NCI-H2227 (cell line): Measurements from ENCODE around the gene PTCH2.
A peak's percentile ranks its signal among the peaks of the same experiment; 100 is the strongest.

Experiments
- DNase-seq: peaks from one replicate; lab custom pipeline; 2025; ENCODE audit not compliant: unreplicated experiment; lab: John Stamatoyannopoulos, UW

Gene PTCH2, protein sequence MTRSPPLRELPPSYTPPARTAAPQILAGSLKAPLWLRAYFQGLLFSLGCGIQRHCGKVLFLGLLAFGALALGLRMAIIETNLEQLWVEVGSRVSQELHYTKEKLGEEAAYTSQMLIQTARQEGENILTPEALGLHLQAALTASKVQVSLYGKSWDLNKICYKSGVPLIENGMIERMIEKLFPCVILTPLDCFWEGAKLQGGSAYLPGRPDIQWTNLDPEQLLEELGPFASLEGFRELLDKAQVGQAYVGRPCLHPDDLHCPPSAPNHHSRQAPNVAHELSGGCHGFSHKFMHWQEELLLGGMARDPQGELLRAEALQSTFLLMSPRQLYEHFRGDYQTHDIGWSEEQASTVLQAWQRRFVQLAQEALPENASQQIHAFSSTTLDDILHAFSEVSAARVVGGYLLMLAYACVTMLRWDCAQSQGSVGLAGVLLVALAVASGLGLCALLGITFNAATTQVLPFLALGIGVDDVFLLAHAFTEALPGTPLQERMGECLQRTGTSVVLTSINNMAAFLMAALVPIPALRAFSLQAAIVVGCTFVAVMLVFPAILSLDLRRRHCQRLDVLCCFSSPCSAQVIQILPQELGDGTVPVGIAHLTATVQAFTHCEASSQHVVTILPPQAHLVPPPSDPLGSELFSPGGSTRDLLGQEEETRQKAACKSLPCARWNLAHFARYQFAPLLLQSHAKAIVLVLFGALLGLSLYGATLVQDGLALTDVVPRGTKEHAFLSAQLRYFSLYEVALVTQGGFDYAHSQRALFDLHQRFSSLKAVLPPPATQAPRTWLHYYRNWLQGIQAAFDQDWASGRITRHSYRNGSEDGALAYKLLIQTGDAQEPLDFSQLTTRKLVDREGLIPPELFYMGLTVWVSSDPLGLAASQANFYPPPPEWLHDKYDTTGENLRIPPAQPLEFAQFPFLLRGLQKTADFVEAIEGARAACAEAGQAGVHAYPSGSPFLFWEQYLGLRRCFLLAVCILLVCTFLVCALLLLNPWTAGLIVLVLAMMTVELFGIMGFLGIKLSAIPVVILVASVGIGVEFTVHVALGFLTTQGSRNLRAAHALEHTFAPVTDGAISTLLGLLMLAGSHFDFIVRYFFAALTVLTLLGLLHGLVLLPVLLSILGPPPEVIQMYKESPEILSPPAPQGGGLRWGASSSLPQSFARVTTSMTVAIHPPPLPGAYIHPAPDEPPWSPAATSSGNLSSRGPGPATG

DNA sequence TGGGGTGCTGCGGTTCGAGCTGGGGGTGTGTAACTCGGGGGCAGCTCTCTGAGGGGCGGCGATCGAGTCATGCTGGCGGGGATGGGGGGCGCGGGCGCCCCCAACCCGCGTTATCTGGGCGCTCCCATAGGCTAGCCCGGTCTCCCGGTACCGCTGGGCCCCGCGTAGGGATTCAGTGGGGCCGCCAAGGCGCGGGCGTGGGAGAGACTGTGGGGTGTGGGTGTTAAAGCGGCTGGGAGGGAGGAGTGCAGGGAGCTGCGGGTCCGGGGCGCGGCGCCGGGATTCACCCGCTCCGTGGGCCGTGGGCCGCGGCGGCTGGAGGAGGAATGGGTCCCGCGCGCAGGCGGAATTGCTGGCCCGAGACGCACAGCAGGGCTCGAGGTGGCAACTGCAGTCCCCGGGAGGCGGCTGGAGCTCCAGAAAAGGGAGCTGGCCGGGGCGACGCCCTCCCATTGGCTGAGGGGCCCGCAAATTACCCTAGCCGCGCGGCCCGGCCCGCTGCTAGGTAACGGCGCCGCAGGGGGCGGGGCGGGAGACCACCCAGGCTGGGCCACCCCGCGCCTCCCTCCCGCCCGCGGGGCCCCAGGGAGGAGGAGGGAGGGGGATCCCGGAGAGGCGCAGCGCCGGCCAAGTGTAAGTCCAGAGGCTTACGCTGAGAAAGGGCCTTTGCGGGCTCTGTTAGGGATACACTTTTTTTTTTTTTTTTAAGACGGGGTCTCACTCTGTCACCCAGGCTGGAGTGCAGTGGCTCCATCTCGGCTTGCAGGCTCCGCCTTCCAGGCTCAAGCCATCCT, at the start of gene PTCH2:
Gene PTCH2 (minus strand): TSS at position 392 of the 794 bp plus-strand sequence. CDS start 321 bp downstream, at position 71.
- DNase-seq = peak; percentile 92

DNA sequence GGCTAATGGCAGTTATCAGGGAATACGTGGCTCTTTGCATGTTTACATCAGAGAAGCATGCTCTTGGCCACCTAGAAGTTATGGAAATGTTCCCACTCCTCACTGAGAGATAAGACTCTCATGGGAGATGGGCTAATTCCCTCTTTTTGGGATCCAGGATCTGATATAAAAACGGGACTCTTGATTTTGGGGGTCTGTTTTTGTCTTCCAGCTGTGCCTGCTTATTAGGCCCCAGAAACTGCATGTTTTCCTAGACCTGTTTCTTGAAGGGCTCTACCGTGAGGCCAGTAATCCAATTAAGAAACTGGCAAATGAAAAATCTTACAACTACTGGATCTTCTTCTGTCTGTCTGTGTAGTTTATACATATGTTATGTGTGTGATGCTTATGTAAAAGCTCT, 47.0 kb upstream of the PTCH2 start:
- peak; percentile 25 for DNase-seq

DNA sequence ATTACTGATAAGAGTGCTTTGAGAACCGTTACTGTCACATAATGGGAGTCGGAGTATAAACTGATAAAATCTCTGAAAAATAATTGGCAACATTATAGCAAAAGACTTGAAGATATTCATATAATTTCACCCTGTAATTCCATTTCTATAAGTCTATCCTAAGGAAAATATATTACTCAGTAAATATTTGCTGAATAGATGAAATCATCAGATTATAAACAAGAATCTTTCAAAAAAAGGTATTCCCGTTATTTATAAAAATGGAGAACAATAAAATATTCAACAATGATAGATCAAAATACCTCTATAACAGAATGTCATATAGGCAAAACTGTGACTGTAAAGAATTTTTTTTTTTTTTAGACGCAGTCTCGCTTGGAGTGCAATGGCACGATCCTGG, 42.4 kb upstream of the PTCH2 start:
- no peak for DNase-seq

DNA sequence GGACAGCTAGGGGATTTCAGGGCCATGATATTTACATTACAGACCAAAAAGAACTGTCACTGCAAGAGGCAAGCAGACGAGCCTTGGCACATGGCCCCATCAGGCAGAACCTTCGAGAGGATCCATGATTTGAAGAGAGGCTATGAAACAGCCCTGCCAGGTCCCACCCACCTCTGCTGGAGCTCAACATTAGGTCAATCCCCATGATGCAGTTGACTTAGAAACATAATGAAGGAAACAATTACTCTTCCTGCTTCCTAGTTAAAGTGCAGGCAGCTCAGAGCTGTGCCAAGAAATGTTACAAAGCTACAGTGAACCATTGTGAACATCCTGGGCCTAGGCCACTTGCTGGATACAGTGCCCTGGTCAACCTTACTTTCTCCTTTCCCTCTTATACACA, 41.7 kb upstream of the PTCH2 start:
- DNase-seq = no peak

DNA sequence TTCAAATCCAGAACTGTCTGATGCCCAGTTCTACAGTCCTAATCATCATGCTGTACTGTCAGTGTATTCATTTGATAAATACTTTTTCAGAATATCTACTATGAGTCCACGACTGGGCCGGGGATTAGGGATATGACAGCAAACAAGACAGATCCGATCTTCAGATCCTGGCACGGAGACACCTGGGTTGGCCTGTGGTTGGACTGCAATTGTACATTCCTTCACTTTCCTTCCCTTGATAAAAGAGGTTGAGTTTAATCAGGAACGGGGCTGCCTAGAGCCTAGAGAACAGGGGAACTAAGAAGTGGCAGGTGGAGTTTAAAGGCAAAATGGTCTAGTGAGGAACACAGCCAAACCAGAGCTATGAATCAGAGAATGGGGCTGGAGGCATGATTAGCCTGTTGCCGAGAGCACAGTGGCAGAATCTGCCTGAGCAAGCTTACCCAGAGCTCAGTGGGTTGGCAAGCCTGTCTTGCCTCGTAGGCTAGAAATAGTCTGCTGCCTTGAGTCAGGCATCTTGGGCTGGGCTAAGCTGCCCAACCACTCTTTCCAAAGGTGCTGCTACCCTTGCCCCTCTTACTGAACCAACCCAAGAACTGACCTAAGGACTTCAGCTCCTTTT, 38.1 kb upstream of the PTCH2 start:
- DNase-seq = no peak

DNA sequence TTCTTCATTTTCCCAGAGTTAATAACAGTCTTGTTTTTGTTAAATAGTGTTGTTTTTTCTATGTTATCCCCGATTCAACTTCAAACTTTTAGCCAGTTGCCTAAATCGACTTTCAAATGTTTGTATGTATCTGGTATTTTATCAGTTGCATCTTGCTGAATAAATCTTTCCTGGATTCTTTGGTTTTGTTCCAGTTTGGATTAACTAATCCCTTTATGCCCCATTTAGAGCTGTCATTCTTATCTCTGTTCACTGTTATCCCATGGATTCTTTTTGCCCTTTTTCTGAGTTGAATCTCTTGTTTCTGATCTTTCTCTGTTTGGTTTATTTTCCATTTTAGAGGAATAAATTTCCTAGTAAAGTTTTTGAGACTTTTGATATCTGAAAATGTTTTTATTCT, 31.1 kb upstream of the PTCH2 start:
- DNase-seq = no peak

DNA sequence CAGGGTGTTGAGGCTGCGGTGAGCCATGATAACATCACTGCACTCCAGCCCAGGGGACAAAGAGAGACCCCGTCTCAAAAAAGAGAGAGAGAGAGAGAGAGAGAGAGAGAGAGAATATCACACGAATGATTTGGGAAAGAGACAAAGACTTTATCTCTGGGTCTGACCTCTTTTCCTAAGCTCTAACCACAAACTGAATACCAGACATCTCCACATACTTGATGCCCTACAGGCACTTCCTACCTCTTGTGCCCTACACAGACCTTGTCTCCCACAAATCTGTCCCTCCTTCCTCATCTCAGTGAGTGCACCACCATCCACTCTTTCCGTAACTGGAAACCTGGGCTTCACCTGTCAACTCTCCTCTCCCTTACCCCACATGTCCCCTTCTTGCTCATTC, 27.0 kb upstream of the PTCH2 start:
- DNase-seq = no peak

DNA sequence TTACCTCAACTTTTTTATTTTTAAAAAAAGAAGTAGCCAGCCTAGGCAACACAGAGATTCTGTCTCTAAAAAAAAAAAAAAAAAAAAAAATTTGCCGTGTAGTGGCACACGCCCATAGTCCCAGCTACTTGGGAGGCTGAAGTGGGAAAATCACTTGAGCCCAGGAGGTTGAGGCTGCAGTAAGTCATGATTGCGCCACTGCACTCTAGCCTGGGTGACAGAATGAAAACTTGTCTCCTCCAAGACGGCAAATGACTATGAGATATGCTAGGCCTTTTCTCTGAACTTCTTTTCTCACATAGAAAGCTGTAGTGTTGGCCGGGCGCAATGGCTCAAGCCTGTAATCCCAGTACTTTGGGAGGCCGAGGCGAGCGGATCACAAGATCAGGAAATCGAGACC, 24.7 kb upstream of the PTCH2 start:
- DNase-seq = no peak

DNA sequence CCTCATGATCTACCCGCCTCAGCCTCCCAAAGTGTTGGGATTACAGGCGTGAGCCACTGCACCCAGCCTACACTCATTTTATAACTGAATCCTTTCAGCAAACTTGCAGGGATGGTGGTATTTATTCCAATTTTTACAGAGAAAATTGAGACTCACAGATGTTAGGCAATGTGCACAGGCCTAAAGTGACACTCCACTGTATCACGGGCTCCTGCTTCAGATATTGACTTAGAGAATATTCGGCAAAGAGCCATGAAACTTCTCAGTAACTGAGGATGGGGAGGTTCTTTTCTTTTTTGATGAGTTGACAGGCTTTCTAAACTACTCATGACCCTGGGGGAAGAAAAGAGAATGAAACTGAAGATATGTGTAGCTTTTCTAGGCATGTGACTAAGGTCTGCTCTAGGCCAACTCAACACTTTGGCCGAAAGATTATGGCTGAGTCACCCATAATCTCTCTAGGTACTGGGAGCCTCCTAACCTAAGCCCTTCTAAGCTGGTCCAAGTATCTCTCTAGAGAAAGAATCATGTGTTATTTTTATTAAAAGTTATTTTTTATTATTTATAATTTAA, 19.9 kb upstream of the PTCH2 start:
- no peak for DNase-seq

DNA sequence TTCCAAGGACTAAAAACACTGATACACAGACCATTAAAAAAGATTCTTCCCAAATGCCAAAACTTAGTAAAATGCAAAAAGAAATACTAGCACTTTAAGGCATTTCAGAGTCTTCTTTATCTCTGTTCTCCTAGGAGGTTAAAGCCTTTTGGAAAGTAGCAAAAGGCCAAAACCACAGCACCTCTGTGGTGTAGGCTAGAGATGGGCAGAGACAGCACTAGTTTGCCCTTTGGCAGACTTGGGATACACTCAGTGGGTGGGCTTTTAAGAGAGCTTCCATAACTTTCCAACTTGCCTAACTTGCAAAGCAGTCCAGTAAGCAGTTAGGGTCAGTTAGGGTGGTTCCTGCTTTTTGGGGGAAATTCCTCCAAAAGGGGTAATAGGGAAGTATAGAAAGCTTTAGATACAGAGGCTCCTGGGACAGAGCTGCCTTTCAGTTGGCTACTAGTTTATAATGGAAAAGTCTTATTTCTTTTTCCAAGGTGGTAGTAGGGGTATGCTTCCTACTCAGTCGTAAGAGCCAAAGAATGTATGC, 17.9 kb upstream of the PTCH2 start:
- DNase-seq = no peak

DNA sequence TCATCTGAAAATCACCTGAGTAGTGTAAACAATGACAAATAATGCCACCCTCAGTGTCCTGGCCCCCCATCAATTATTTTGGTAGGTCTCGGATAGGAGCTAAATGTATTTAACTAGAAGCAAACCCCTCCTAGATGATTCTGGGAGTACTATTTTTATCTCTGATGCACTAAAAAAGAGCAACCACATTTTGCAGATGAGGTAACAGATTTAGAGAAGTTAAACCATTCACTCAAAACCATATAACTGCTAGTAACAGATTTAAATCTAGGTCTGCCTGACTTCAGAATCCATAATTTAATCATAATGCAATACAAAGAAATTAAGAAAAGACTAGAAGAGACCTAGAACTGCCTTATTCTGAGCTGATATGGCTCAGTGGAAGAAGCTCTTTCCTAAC, 17.3 kb upstream of the PTCH2 start:
- no peak for DNase-seq

DNA sequence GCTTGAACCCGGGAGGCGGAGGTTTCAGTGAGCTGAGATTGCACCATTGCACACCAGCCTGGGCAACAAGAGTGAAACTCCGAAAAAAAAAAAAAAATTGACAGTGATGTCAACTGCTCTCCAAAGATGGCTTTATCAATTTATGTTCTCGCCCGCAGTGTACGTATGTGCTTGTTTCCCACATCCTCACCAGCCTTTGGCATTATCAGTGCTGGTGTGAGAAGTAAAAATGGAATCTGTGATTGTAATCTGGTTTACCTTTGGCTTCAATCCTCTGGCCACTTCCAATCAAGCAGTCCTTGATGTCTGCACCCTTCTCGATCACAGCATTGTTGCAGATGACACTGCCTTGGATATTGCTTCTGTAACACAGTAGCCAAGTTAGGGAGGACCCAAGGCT, 14.4 kb upstream of the PTCH2 start:
- no peak for DNase-seq

DNA sequence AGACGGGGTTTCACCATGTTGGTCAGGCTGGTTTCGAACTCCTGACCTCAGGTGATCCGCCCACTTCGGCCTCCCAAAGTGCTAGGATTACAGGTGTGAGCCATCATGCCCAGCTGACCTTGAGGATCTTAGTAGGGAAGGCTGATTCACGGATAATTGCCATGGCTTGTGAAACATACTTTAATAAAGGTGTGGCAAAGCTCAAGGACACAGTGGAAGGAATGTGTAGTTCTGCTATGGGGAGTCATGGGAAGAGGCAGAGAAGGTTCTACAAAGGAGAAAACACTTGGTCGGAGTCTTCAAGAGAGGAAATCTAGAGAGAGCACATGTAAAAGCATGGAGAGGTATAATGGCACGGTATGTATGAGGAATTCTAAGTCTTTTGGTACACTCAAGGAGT, 12.7 kb upstream of the PTCH2 start:
- no peak for DNase-seq

DNA sequence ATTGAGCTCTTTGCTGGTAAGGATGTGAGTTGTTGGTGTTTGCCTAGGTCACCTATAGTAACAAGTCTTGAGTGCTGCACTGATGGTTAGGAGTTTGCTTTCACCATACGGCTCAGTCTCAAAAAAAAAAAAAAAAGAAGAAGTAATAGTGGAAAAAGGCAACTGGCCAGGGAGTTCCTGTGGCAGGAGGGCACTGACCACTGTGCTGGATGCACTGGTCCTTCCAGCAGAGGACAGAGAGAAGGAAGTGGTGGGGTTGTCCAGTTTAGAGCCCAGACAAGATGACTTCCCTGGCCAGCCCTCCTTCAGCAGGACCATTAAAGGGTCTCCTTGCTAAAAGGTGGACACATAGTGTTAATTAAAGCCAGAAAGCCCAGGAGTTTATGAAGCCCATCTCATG, 11.9 kb upstream of the PTCH2 start:
- DNase-seq = no peak

DNA sequence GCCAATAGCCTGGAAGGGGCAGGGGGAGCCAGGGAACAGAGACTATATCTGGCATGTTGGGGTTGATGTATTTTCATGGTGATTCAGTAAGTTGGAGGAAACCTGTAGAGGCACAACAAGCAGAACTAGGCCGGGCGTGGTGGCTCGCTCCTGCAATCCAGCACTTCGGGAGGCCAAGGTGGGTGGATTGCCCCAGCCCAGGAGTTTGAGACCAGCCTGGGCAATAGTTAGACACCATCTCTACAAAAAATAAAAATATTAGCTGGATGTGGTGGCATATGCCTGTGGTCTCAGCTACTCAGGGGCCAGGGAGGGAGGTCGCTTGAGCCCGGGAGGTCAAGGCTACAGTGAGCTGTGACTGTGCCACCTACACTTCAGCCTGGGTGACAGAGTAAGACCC, 10.1 kb upstream of the PTCH2 start:
- DNase-seq = no peak

DNA sequence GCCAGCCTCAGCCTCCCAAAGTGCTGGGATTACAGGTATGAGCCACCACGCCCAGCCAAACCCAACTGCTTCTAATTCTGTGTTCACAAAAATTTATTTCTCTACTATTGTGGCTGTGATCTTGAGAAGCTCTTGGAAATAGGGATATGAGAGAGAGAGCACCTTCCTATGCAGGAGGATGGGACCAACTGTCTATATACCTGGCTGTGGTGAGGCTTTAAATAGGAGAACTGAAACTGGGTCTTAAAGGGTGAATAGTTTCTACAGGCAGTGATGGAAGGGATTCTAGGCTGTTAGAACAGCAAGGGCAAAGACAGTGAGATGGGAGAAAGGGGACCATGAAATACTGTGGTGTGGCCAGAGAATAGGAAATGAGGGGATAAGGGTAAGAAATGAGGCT, 8.3 kb upstream of the PTCH2 start:
- DNase-seq = no peak

DNA sequence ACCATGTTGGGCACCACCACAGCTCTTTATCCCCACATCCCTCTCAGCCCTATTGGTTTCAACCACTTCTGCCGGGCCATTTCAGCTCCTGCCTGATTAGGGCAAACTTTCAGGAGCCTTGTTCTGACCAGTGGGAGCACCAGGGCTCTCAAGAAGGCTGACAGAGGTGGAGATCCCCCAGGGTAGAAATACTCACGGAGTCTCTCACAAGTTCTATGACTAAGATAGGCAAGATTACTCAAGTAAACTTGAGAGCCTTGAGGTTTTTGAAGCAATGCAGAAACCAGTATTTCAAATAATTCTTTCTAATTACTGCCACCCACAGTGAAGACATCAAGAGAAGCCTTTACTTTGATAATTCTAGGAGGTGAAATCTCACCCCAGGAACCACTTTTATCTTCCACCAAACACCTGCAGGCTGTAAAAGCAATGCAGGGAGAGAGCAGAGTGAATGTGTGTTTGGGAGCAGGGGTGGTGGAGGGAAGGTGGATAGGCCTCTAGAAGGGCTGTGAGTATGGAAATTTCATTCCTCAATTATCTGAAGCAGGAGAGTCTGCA, 6.6 kb upstream of the PTCH2 start:
- peak; percentile 14 for DNase-seq

DNA sequence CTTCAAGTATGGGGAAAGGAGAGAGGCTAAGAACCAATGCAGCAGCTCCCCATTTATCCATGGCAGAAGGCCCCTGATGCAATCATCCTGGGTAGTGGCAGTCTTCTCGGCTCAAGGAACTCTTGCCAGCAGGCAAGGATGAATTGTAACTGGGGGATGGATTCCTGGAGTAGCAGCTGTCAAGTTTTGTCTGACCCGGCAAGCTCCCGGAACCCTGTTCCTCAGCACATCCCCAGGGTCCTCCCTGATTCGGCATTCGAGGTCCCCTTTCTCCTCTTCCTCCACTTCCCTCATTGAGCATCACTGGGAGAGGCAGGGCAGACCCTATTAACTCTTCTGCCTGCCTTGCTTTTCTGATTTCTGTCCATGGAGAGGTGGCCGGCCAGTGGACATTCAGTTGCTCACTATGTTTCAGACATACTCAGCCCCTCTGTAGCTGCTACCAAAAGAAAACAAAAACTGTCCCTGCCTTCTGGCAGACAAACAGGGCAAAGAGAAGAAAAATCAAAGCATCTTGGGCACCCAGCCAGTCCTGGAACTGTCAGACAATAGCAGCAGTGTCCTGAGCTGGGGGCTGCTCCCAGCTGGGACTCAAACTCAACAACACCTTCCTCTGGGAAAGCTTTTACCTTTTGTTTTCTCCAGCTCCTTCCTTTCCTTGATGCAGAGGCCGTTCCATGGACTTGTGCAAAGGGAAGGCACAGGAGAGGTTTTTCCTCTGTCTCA, 5.6 kb upstream of the PTCH2 start:
- no peak for DNase-seq

DNA sequence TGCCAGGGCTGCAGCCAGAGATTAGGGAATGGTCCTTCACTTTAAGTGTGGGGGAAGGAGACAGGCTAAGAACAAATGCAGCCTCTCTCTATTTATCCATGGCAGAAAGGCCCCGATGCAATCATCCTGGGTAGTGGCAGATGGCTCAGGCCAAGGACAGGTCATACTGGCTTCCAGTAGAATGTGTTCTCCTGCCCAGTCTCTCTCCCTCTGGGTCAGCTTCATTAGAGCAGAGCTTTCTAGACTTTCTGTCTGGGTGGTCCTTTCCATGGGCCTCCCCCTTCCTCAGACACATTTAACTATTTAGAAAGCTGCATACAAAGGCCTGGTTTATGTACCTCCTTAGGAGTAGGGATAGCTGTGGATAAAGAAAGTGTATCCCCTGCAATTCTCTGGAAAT, 4.8 kb upstream of the PTCH2 start:
- DNase-seq = no peak
